ENCODE measurements around the gene FST. TPM values are rescaled to one million over a fixed set of nuclear protein-coding genes. Genes with fewer than 3 reads are reported as not detected.

The FST gene
- total and polyA plus RNA-seq, 2 of the 13 experiments (the other 11 are each of a cell fraction or from before 2014, with no cell fraction given), result 38.6 to 136 TPM

DNA sequence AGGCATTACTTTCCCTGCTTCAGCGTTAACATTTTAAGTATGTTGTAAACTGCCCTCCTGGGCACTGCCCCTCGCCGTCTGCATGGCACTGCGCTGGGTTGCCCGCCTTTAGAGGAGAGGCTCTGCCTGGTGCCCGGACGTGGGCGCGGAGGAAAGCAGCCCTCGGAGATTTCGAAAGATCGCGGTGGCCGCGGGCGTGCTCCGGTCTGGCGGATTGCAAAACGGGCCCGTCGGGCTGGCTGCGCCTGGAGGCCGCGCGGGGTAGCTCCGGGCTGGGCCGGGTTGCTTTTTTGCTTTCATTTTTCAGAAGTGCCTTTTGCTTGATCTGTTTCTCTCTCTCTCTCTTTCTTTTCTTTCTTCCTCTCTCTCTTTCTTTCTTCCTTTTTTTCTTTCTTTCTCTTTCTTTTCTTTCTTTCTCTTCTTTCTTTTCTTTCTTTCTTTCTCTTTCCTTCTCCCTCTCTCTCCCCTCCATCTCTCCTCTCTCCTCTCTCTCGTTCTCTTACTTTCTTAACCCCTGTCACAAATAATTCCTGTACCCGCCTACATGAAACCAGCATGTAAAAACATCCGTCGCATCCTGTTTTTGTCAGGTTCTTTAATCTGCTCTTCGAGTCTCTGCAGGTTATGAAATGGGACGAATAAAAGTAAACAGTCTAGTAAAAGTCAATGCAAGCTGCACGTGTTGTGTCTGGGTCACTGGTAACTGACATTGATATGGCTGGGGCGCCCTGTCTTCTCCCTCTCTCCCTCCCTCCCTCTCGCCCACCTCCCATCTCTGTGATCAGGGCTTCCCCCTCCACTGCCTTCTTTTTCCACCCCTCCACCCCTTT is 1.7 kb downstream of the FST start (continued):
- TF ChIP-seq ZNF687 (CRISPR knock-in tag; IDR thresholded peaks at IDR 0.05), result peak; percentile 42; the same call in 1 of the 2 replicates
- TF ChIP-seq, protein P1, sequence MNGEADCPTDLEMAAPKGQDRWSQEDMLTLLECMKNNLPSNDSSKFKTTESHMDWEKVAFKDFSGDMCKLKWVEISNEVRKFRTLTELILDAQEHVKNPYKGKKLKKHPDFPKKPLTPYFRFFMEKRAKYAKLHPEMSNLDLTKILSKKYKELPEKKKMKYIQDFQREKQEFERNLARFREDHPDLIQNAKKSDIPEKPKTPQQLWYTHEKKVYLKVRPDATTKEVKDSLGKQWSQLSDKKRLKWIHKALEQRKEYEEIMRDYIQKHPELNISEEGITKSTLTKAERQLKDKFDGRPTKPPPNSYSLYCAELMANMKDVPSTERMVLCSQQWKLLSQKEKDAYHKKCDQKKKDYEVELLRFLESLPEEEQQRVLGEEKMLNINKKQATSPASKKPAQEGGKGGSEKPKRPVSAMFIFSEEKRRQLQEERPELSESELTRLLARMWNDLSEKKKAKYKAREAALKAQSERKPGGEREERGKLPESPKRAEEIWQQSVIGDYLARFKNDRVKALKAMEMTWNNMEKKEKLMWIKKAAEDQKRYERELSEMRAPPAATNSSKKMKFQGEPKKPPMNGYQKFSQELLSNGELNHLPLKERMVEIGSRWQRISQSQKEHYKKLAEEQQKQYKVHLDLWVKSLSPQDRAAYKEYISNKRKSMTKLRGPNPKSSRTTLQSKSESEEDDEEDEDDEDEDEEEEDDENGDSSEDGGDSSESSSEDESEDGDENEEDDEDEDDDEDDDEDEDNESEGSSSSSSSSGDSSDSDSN (CRISPR knock-in tag; IDR thresholded peaks at IDR 0.05), result peak; percentile 93
- no peak for TF ChIP-seq PHF21A (CRISPR knock-in tag; IDR thresholded peaks at IDR 0.05)
- no peak for TF ChIP-seq TAF1 (CRISPR knock-in tag; IDR thresholded peaks at IDR 0.05)
- TF ChIP-seq ZNF891 (CRISPR knock-in tag; IDR thresholded peaks at IDR 0.05), result peak; percentile 50; the same call in 1 of the 2 replicates
- TF ChIP-seq NFKB2 (CRISPR knock-in tag; IDR thresholded peaks at IDR 0.05; ENCODE audit: borderline replicate concordance), result peak; percentile 70; the same call in 1 of the 2 replicates
- 0 out of 2 replicates have a peak, but pooled peaks have one; percentile 21 for TF ChIP-seq ZNF225 (CRISPR knock-in tag; IDR thresholded peaks at IDR 0.05)
- TF ChIP-seq ZNF256 (CRISPR knock-in tag; conservative IDR thresholded peaks at IDR 0.05), result no peak
- no peak for TF ChIP-seq CBX5 (CRISPR knock-in tag; IDR thresholded peaks at IDR 0.05; ENCODE audit: borderline replicate concordance)
- no peak for TF ChIP-seq DZIP1 (CRISPR knock-in tag; IDR thresholded peaks at IDR 0.05)
- TF ChIP-seq DBP (CRISPR knock-in tag; IDR thresholded peaks at IDR 0.05; ENCODE audit: not compliant biosample characterization), result no peak
- no peak for TF ChIP-seq MAZ (IDR thresholded peaks at IDR 0.05; ENCODE audit: borderline replicate concordance, low read depth, low read length)
- TF ChIP-seq MAZ (CRISPR knock-in tag; IDR thresholded peaks at IDR 0.05; ENCODE audit: low read depth), result peak; percentile 24; the same call in 1 of the 2 replicates
- TF ChIP-seq ZNF333 (CRISPR knock-in tag; IDR thresholded peaks at IDR 0.05; ENCODE audit: borderline replicate concordance), result no peak
- TF ChIP-seq ZNF564 (CRISPR knock-in tag; IDR thresholded peaks at IDR 0.05), result peak; percentile 30; the same call in 1 of the 2 replicates
- TF ChIP-seq ZNF567 (CRISPR knock-in tag; IDR thresholded peaks at IDR 0.05; ENCODE audit: borderline replicate concordance), result no peak
- TF ChIP-seq ZFP90 (CRISPR knock-in tag; IDR thresholded peaks at IDR 0.05; ENCODE audit: borderline replicate concordance), result no peak
- TF ChIP-seq TBL1XR1 (IDR thresholded peaks at IDR 0.05; ENCODE audit: borderline replicate concordance, low read length, partially characterized antibody), result peak; percentile 19

All from HepG2 (cell line).